GM19351 (cell line): ENCODE results near the gene PTGER1.

ENCODE experiments used
- ATAC-seq: cut with Tn5 transposase; IDR thresholded peaks from one replicate; pipeline ENCODE4 v1.9.1; 2021; ENCODE audit warnings: mild to moderate bottlenecking, moderate library complexity; ENCODE audit not compliant: unreplicated experiment

Gene PTGER1

DNA sequence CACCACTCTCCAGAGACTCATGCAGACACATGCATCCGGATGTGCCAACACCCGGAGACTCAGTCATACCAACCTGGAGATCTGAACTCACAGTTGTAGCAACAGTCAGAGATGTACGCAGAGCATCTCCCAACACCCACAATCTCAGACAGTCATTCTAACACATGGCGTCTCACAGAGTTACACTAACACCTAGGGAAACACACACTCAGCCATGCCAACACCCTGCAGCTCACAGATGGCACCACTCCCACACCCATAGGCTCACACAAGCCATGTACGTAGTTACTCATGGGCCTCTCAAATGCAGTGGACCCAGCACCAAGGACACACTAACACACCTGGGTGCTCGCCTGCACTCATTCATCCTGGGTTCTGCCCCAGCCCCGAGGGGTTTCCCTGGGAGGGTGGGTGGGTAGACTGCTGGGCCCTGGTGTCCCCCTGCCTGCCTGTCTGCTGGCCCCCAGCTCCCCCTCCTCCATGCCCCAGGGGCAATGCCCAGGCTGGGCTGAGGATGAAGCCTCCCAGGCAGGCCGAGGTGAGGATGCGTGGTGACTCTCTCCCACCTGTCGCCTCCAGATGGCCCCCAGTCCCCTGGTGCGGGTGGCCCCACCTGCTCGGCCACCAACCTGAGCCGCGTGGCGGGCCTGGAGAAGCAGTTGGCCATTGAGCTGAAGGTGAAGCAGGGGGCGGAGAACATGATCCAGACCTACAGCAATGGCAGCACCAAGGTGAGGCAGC lies 32.1 kb downstream of the PTGER1 start:
- no peak for ATAC-seq

DNA sequence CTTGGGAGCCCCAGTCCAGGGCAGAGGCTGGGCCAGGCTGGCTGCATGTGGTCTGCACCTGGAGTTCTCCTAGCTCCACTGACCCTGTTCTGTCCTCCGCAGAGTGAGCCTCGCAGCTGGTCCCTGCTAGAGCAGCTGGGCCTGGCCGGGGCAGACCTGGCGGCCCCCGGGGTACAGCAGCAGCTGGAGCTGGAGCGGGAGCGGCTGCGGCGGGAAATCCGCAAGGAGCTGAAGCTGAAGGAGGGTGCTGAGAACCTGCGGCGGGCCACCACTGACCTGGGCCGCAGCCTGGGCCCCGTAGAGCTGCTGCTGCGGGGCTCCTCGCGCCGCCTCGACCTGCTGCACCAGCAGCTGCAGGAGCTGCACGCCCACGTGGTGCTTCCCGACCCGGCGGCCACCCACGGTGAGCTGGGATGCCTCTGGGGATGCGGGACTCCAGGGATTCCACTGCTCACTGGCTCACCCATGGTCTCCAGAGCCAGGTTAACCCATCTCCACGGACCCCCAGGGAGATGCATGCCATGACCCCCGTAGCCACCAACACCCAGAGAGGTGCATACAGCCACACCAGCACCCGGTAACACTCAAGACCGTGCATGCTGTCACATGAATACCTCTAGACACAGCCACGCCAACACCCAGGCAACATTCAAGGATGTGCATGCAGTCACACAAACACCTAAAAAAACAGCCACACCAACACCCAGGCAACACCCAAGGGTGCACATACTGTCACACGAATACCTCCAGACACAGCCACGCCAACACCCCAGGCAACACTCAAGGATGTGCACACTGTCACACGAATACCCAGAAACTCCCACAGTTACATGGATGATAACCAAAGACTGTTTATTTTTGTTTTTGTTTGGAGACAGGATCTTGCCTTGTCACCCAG lies 33.9 kb downstream of the PTGER1 start:
- no peak for ATAC-seq

DNA sequence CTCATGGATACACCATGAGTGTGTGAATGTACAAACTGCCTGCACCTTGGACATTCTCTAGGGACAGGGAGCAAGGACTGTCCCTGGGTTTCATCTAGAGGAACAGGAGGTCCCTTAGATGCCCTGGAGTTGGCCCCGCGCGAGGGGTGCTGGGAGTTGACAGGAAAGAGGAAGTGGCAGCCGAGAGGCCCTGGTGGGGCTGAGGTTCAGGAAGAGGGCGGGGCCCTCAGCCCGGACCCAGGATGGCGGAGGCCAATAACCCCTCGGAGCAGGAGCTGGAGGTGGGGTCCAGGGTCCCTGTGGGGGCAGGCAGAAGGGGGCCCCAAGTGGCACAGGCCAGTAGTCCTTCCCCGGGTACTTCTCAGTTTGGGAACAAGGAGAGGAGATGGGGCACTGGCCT lies 35.1 kb downstream of the PTGER1 start:
- ATAC-seq = peak; percentile 71

DNA sequence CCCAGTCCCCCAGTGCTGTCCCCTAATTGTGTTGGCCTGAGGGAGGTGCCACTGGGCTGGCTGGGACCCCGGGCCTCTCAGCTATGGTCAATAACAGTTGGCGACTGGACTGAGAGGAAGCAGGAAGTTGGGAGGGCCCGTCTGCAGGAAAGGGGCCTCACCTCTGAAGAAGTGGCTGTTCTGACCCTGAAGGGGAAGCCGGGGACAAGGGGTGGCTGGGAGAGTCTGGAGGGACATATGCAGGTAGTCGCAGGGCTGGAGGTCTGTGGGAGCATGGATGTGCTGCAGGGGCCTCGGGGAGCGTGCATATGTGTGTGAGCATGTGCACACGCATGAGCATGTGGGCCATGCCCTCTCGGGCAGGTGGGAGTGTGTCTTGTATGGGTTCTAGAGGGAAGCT lies 36.1 kb downstream of the PTGER1 start:
- ATAC-seq = no peak

DNA sequence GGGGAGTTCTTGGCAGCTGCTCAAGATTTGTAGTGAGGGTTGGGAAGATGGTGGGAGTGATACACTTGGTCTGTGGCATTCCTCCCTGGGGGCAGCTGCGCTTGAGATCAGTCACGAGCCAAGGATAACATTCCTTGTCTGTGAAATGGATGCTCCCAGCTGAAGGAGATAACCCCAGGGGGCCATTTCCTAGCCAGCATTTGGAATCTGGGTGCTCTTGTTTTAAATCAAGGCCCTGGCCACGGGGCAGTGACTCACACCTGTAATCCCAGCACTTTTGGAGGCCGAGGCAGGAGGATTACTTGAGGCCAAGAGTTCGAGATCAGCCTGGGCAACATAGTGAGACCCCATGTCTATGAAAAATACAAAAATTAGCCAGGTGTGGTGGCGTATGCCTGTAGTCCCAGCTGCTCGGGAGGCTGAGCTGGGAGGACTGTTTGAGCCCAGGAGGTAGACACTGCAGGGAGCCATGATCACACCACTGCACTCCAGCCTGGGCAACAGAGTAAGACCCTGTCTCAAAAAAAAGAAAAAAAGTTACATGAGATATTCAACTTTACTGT lies 37.5 kb downstream of the PTGER1 start:
- ATAC-seq = no peak

DNA sequence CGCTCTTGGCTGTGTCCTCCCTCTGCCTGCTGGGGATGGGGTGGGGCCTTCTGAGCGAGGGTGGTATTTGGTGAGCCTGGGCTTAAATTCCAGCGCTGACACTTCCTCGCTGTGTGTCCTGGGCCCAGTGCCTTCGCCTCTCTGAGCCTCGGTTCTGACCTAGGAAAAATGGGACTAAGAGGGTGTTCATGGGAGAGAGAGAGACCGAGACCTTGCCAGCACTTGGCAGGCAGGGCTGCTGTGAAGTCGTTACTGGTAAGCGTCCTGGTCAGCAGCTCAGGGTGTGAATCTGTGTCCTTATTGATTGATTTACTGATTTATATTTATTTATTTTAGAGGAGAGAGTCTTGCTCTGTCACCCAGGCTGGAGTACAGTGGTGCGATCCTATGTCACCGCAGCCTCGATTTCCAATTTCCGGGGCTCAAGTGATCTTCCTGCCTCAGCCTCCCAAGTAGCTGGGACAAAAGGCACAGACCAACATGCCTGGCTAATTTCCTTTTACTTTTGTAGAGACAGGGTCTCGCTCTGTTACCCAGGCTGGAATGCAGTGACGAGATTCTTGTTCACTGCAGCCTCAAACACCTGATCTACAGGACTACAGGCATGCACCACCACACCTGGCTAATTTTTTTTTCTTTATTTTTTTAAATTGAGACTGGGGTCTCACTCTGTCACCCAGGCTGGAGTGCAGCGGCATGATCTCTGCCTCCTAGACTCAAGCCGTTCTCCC lies 39.7 kb downstream of the PTGER1 start:
- ATAC-seq = no peak

DNA sequence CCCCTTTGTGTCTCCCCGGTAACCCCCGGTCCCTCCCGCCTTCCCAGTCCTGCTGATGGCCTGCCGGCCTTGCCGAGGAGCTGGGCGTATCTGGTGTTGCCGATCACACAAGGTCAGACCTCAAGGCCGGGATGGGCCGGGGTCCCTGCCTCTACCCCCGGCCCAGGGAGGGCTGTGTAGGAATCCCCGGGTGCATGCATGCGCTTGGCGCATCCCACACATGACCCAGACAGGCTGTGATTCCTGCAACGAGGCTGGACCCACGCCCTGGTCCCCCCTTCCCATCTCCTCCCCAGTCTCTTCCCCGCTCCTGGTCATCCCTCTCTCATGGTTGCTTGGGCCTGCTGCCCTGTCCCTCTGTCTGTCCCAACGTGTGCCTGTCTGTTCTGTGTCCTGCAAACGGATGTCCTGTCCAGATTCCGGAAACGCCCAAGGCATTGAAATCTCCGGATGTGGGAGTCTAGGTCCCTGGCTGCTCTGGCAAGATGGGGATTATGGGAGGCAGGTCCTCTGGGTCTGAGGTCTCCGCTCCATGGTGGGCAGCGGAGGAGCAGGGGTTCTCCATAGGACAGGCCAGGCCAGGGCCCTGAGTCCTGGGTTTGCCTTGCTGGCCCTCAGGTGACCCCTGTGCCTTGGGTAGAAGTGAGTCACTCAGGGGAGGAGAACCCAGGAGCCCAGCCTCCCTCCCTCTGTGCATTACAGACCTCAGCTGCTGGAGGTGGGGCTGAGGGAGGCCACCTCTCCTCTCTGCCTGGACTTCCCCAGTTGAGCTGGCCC lies 40.4 kb downstream of the PTGER1 start:
- no peak for ATAC-seq

DNA sequence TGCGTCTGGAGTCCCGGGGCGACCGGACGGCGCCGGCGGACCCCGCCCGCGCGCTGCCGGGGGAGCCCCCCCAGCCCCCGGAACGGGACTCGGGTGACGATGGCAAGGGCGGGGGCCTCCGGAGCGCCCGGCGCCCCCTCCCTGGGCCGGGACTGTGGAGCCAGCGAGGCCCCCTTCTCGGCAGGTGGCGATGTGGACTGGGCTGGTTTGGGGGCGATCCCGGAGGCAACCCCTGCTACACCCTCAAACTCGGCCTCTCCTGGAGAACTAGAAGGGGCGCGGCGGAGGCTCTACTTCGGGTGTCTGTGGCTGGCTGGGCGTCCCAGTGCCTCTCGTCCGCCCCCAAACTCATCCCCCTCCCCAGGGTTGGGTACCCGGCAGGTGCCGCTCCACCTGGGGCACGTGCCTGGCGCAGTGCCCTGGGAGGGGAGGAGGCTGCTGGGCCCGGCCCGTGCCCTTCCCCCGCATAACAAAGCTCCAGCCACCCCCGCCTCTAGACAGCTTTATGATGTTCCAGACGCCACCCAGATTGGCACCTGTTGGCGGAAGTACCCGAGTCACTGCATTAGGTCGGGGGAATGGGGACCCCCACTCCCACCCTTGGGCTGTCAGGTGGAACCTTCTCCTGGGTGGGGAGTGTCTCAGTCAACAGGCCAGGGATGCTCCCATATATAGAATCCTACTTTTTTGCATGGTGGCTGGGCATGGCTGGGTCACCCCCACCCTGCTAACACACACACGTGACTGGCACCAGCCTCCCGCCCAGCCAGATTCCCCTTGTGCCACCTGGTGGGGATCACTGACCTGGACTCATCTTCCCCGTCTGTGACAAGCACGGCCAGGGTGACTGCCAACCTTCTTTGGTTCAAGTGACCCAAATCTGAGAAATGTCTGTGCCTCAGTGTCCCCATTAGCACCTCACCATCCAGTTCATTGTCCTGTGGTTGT lies 41.3 kb downstream of the PTGER1 start:
- ATAC-seq = no peak

DNA sequence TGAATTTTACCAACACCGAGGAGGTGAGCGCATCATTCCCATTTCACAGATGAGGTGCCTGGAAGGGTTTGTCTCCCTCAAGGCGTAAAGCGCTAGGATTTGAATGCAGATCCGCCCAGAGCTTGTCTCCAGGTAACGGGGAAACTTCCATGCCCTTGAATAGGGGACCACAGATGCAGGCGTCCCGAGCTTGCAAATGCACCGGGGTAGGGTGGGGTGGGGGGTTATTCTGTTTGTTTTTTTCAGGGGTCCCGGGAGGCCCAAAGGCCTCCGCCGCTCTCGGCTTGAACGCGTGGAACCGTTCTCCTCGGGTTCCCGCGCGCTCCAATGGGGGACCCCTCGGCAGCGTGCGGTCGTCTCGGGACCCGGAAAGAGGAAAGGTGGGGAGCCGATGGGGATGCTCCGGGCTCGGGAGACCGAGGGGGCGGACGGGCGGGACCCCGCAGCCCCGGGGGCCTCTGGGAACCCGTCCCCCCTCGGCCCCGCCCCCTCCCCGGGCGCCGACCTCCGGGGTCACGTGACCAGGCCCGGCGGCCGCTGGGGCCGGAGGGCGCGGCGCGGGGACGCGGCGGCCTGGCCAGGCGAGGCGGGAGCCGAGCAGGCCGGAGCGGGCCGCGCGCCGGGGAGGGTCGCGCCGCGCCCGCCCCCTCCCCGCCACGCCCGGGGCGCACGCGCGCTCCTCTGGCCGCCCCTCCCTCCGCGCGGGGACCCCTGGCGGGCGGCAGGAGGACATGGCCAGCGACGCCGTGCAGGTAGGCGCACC lies 42.2 kb downstream of the PTGER1 start, which contains the start of gene PKN1:
TSS of gene PKN1 (plus strand) at position 516 of the 763 bp plus-strand sequence. CDS start at position 732, 216 bp downstream.
- ATAC-seq = no peak

DNA sequence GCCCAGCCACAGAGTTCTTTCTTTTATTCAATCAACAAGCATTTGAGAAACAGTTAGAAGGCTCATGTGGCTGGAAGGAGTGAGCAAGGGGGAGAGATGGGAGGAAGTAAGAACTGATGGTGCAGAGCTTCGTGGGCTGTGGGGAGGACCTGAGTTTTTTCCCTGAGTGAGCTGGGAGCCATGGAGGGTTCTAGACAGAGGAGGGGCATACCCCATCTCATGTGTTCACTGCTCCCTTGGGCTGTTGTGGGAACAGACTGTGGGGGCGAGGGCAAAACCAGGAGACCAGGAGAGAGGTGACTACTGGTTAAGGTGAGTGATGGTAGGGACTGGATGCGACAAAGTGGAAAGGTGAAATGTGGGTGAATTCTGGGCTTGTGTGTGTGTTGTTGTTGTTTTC lies 44.4 kb downstream of the PTGER1 start:
- no peak for ATAC-seq

DNA sequence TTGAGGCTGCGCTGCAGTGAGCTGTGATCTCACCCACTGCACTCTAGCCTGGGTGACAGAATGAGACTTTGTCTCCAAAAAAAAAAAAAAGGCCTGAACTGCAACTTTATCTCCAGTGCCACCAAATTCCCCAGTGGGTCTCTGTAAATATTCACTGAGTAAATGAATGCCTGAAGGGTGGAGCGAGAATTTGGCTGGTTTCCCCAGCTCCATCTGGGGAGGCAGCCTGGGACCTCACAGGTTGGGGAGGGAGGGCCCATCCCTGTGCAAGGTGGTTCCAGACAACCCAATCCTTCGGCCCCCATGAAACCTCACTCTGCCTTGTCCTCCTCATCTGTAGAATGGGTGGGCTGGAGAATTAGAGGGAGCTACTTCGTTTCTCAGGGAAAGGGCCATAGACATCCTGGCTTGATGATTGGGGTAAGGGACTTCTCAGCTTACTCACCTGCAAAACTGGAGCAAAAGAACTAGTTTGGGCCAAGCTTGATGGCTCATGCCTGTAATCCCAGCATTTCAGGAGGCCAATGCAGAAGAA lies 46.2 kb downstream of the PTGER1 start:
- no peak for ATAC-seq

DNA sequence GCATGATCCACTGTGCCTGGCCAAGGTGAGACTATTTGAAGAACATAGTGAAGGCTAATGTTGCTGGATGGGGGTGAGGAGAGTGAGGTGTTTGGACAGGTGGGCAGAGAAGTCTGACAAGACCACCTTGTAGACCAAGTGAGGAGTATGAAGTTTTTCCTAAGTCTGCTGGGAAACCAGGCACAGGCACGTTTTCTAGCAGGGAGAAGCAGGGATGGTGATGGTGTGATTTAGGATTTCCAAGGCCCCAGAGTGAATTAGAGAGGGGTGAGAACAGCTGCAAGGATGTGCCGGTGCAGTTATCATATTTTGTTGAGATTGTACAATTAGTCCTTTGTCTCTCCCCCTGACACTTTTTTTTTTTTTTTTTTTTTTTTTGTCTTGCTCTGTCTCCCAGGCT lies 47.7 kb downstream of the PTGER1 start:
- no peak for ATAC-seq

DNA sequence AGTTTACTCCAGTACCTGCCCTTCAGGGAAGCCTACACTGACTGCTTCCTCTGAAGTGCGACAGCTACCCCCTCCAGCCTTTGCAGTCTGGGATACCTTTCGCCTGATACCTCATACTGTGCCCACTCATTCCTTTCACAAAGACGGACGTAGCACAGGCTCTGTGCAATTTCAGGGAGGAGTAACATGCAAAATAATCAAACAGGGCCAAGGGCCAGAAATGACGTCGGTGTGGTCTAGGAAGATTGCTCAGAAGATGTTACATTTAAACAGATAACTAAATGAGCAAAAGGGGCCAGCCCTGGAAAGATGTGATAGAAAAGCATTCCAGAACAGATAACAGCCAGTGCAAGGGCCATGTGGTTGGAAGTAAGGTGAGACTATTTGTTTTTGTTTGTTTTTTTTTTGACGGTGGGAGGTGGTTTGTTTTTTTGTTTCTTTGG lies 49.4 kb downstream of the PTGER1 start:
- ATAC-seq = no peak
